HCT116 (cell line): Measurements from ENCODE around the gene ZNF507. TPM values are rescaled to one million over a fixed set of nuclear protein-coding genes. Genes with fewer than 3 reads are reported as not detected.

Source experiments
- ATAC-seq: fragments of 200-7000 bp; cut with Tn5 transposase; 2 replicates; pipeline ENCODE4 v1.9.1; 2020; ENCODE audit warnings: mild to moderate bottlenecking, moderate library complexity
- BruUV-seq: library from RNA; stranded (reverse); fragments of 400-500 nt; replicated peaks from 2 replicates; lab custom pipeline; 2021; lab: Mats Ljungman, UMichigan
- CTCF ChIA-PET: fragments of 300-600 bp; sonication (Branson Sonifier 250); formaldehyde crosslinking; loops from one replicate; lab custom pipeline; 2021; ENCODE audit warnings: antibody characterized with exemption; lab: Charles Lee
- POLR2A ChIA-PET: fragments of 300-600, 350-600 bp; sonication (Branson Sonifier 250); formaldehyde crosslinking; loops from one replicate; lab custom pipeline; 2021; ENCODE audit warnings: antibody characterized with exemption; lab: Charles Lee
- RAD21 ChIA-PET, 2 experiments: fragments of 300-600 bp; sonication (Branson Sonifier 250); formaldehyde crosslinking; loops; one replicate each; lab custom pipeline; 2023; ENCODE audit warnings: low total read pairs in 2 of 2; ENCODE audit not compliant: uncharacterized antibody in 2 of 2, unreplicated experiment in 2 of 2, low non-redundant PET in 1 of 2; lab: Charles Lee
- DNase-seq: peaks from one replicate; pipeline ENCODE4 v3.0.0-alpha.2; 2010; ENCODE audit warnings: low read depth, low spot score
- H2AFZ ChIP-seq: fragments of 200-600 bp; shearing (Covaris generic), sonication (generic); 2 replicates; pipeline ENCODE4 v1.6.1; 2017; ENCODE audit warnings: low read depth, mixed run types, mixed read lengths, antibody characterized with exemption, low read length; ENCODE audit not compliant: poor library complexity, severe bottlenecking
- H3K27ac ChIP-seq: 2 replicates; pipeline ENCODE4 v1.5.1; 2012; ENCODE audit warnings: low read depth, low read length
- H3K27me3 ChIP-seq: fragments of 200-600 bp; sonication (generic); 2 replicates; pipeline ENCODE4 v1.6.1; 2016; ENCODE audit warnings: mixed run types, low read length, mixed read lengths; ENCODE audit not compliant: insufficient read depth
- H3K36me3 ChIP-seq, 2 experiments: fragments of 200-500 bp in 1 of 2; fragments of 200-600 bp in 1 of 2; sonication (Bioruptor generic) in 1 of 2; sonication (generic) in 1 of 2; 2 replicates each; pipeline versions ENCODE4 v1.5.1 to v1.6.1; 2014 to 2016; ENCODE audit warnings: low read length in 2 of 2, inconsistent platforms in 1 of 2, mixed read lengths in 1 of 2, mixed run types in 1 of 2; ENCODE audit not compliant: insufficient read depth in 2 of 2, control insufficient read depth in 1 of 2
- H3K4me1 ChIP-seq, 2 experiments: fragments of 200-600 bp in 1 of 2; sonication (generic) in 1 of 2; 2 replicates each; pipeline versions ENCODE4 v1.5.1 to v1.6.1; 2012 to 2017; ENCODE audit warnings: low read length in 2 of 2, inconsistent platforms in 1 of 2, mild to moderate bottlenecking in 1 of 2, mixed read lengths in 1 of 2, mixed run types in 1 of 2, moderate library complexity in 1 of 2; ENCODE audit not compliant: insufficient read depth in 2 of 2, control insufficient read depth in 1 of 2
- H3K4me2 ChIP-seq: fragments of 200-600 bp; sonication (generic); 2 replicates; pipeline ENCODE4 v1.6.1; 2017; ENCODE audit warnings: mixed run types, low read length, mixed read lengths
- H3K4me3 ChIP-seq, 2 experiments: fragments of 200-600 bp in 1 of 2; sonication (generic) in 1 of 2; replicated peaks in 1 of 2; 2 replicates each; pipeline ENCODE4 v1.5.1; 2011 to 2016; ENCODE audit warnings: low read length in 2 of 2, control low read depth in 1 of 2, low read depth in 1 of 2, mild to moderate bottlenecking in 1 of 2, mixed read lengths in 1 of 2, mixed run types in 1 of 2
- H3K79me2 ChIP-seq: fragments of 200-600 bp; sonication (generic); 2 replicates; pipeline ENCODE4 v1.6.1; 2017; ENCODE audit warnings: mild to moderate bottlenecking, mixed run types, low read length, moderate library complexity, mixed read lengths; ENCODE audit not compliant: insufficient read depth
- H3K9ac ChIP-seq: fragments of 200-600 bp; sonication (generic); 2 replicates; pipeline ENCODE4 v1.6.1; 2016; ENCODE audit warnings: low read length, mixed read lengths
- H3K9me2 ChIP-seq: fragments of 200-600 bp; sonication (generic), shearing (Covaris generic); 2 replicates; pipeline ENCODE4 v1.6.1; 2017; ENCODE audit warnings: mixed run types, mild to moderate bottlenecking, moderate library complexity; ENCODE audit not compliant: insufficient read depth
- H3K9me3 ChIP-seq, 2 experiments: fragments of 200-500 bp in 1 of 2; fragments of 200-600 bp in 1 of 2; sonication (Bioruptor generic) in 1 of 2; sonication (generic) in 1 of 2; 2 replicates each; pipeline ENCODE4 v1.6.1; 2014 to 2017; ENCODE audit warnings: low read length in 2 of 2, mixed read lengths in 2 of 2, inconsistent platforms in 1 of 2, low read depth in 1 of 2, mild to moderate bottlenecking in 1 of 2, mixed run types in 1 of 2, moderate library complexity in 1 of 2; ENCODE audit not compliant: control insufficient read depth in 1 of 2, insufficient read depth in 1 of 2
- H4K20me1 ChIP-seq: fragments of 200-600 bp; sonication (generic), shearing (Covaris generic); 2 replicates; pipeline ENCODE4 v1.6.1; 2017; ENCODE audit warnings: mixed run types, mild to moderate bottlenecking, moderate library complexity; ENCODE audit not compliant: insufficient read depth
- ATF3 ChIP-seq: IDR thresholded peaks from 2 replicates; pipeline ENCODE4 v1.6.1; 2012
- EZH2 ChIP-seq: fragments of 200-600 bp; sonication (generic); IDR thresholded peaks from 2 replicates; pipeline ENCODE4 v1.6.1; 2017; ENCODE audit warnings: antibody characterized with exemption, mixed run types
- EZH2phosphoT487 ChIP-seq: fragments of 200-600 bp; IDR thresholded peaks from 2 replicates; pipeline ENCODE4 v1.6.1; 2018; ENCODE audit warnings: antibody characterized with exemption, borderline replicate concordance
- SIN3A ChIP-seq: IDR thresholded peaks from 2 replicates; pipeline ENCODE4 v1.6.1; 2012; ENCODE audit warnings: low read depth
- TCF7L2 ChIP-seq: IDR thresholded peaks from 2 replicates; pipeline ENCODE4 v1.7.0; 2011; ENCODE audit warnings: borderline replicate concordance, inconsistent platforms; ENCODE audit not compliant: insufficient read depth, insufficient read length; ENCODE audit errors: extremely low read depth
- YY1 ChIP-seq: IDR thresholded peaks from 2 replicates; pipeline ENCODE4 v1.6.1; 2011; ENCODE audit warnings: low read length, low read depth, moderate library complexity, mild to moderate bottlenecking; ENCODE audit not compliant: insufficient replicate concordance; ENCODE audit errors: extremely low read depth
- intact Hi-C: fragments of 100-400 bp; cut with micrococcal nuclease; formaldehyde crosslinking; loops from 2 replicates; pipeline ENCODE4 v1.10.0; 2022
- total RNA-seq: library from RNA; stranded (reverse); gene quantifications from one replicate; pipeline ENCODE4 v1.2.1, GENCODE V29; 2021; ENCODE audit not compliant: unreplicated experiment
- TF ChIP-seq, protein P1 (sequence below): IDR thresholded peaks from 2 replicates; pipeline ENCODE4 v1.6.1; 2012
- TF ChIP-seq, protein P2 (sequence below), 3 experiments: fragments of 200-600 bp in 1 of 3; sonication (generic) in 1 of 3; IDR thresholded peaks in 2 of 3; conservative IDR thresholded peaks in 1 of 3; 2 replicates each; pipeline ENCODE4 v1.5.1; 2012 to 2017; ENCODE audit warnings: low read depth in 2 of 3, low read length in 2 of 3, antibody characterized with exemption in 1 of 3, borderline replicate concordance in 1 of 3, control low read depth in 1 of 3, mild to moderate bottlenecking in 1 of 3, mixed read lengths in 1 of 3, mixed run types in 1 of 3, moderate library complexity in 1 of 3; ENCODE audit not compliant: insufficient read depth in 1 of 3

Gene ZNF507
- total RNA-seq, 1 experiment from 2014 or later = 27.4 TPM

GRCh38 chr19:32364040-32364439, 18.6 kb downstream of the ZNF507 start:
- H3K9me2 ChIP-seq = no peaks in the 10 kb centered on the region
- BruUV-seq = no TSS peak
- intact Hi-C loops = no loop called here
- TF ChIP-seq, protein P1, sequence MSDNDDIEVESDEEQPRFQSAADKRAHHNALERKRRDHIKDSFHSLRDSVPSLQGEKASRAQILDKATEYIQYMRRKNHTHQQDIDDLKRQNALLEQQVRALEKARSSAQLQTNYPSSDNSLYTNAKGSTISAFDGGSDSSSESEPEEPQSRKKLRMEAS = no peak
- TF ChIP-seq, protein P2, sequence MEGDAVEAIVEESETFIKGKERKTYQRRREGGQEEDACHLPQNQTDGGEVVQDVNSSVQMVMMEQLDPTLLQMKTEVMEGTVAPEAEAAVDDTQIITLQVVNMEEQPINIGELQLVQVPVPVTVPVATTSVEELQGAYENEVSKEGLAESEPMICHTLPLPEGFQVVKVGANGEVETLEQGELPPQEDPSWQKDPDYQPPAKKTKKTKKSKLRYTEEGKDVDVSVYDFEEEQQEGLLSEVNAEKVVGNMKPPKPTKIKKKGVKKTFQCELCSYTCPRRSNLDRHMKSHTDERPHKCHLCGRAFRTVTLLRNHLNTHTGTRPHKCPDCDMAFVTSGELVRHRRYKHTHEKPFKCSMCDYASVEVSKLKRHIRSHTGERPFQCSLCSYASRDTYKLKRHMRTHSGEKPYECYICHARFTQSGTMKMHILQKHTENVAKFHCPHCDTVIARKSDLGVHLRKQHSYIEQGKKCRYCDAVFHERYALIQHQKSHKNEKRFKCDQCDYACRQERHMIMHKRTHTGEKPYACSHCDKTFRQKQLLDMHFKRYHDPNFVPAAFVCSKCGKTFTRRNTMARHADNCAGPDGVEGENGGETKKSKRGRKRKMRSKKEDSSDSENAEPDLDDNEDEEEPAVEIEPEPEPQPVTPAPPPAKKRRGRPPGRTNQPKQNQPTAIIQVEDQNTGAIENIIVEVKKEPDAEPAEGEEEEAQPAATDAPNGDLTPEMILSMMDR (IDR thresholded peaks at IDR 0.05 in 2 of 3, conservative IDR thresholded peaks at IDR 0.05 in 1 of 3; ENCODE audit: borderline replicate concordance in 1 of 3, insufficient read depth in 1 of 3, low read depth in 2 of 3, low read length in 2 of 3) = no peak
- TF ChIP-seq TCF7L2 (no peak), EZH2phosphoT487 (no peak), EZH2 (no peak), SIN3A (no peak), ATF3 (no peak), YY1 (no peak)
- H3K9ac ChIP-seq = no peak overlapping the region
- no peaks in the 10 kb centered on the region for H3K27me3 ChIP-seq
- H2AFZ ChIP-seq = no peak overlapping the region
- H3K79me2 ChIP-seq = peaks cover 87% of the 10 kb centered on the region
- POLR2A ChIA-PET = no interaction called here
- no peaks in the 10 kb centered on the region; the same call in 1 of the 2 replicates for H4K20me1 ChIP-seq
- RAD21 ChIA-PET = no interaction called here
- H3K4me3 ChIP-seq = no peak overlapping the region
- H3K27ac ChIP-seq = no peak overlapping the region
- CTCF ChIA-PET = no interaction called here
- no peaks in the 10 kb centered on the region for H3K9me3 ChIP-seq
- no peak overlapping the region for H3K4me2 ChIP-seq
- H3K36me3 ChIP-seq = peaks cover 25 to 26% of the 10 kb centered on the region in 2 experiments; a peak in 3 of 4 replicates
- no peaks in the 10 kb centered on the region for H3K4me1 ChIP-seq
- ATAC-seq = no peak
- no peak for DNase-seq
